Testis (tissue), 2 donors: ENCODE data around the gene ZG16B.

Experiments used
- POLR2A ChIP-seq: fragments of 450-650 bp; IDR thresholded peaks from one replicate; pipeline ENCODE4 v1.6.1; 2017; ENCODE audit warnings: antibody characterized with exemption, mild to moderate bottlenecking, moderate library complexity
- TF ChIP-seq, protein P1 (sequence below), 3 experiments: fragments of 450-650 bp in 2 of 3; fragments of 200-600 bp in 1 of 3; sonication (generic) in 1 of 3; IDR thresholded peaks; one replicate each; pipeline ENCODE4 v1.5.1; 2016 to 2019; ENCODE audit warnings: antibody characterized with exemption in 3 of 3, mild to moderate bottlenecking in 2 of 3, moderate library complexity in 1 of 3

DNA sequence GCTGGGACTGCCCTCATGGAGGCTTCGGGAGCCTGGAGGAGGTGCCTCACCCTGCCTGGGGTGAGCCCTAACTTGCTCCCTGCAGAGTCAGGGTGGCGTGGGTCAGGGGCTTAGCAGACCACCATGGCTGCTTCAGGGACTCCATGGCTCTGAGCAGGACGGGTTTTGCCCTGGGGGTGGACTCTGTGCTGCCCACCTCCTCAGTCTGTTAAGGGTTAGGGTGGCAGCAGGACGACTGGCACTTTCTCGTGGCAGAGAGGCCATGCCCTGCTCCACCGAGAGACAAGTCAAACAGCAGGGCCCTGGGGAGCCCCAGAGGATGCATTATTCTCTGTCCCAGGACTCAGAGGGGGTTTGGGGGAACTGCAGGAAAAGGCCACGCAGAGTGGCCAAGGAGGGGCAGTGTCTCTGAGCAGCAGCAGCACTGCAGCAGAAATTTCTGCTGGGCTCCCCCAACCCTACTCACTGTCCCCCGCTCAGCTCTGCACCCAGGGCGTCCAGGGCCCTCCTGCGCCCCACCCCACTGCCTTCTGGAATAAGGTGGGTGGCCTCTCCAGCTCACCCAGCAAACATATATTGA lies 29.7 kb downstream of the ZG16B start:
- TF ChIP-seq POLR2A = no peak
- TF ChIP-seq, protein P1, sequence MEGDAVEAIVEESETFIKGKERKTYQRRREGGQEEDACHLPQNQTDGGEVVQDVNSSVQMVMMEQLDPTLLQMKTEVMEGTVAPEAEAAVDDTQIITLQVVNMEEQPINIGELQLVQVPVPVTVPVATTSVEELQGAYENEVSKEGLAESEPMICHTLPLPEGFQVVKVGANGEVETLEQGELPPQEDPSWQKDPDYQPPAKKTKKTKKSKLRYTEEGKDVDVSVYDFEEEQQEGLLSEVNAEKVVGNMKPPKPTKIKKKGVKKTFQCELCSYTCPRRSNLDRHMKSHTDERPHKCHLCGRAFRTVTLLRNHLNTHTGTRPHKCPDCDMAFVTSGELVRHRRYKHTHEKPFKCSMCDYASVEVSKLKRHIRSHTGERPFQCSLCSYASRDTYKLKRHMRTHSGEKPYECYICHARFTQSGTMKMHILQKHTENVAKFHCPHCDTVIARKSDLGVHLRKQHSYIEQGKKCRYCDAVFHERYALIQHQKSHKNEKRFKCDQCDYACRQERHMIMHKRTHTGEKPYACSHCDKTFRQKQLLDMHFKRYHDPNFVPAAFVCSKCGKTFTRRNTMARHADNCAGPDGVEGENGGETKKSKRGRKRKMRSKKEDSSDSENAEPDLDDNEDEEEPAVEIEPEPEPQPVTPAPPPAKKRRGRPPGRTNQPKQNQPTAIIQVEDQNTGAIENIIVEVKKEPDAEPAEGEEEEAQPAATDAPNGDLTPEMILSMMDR (IDR thresholded peaks at IDR 0.05) = no peak
